Measurements from ENCODE around the gene RND3. TPM values are rescaled to one million over a fixed set of nuclear protein-coding genes. Genes with fewer than 3 reads are reported as not detected.

Gene RND3
- polyA plus RNA-seq, 2 of the 4 experiments (the other 2 are of a cell fraction): 56.8 to 137 TPM

DNA sequence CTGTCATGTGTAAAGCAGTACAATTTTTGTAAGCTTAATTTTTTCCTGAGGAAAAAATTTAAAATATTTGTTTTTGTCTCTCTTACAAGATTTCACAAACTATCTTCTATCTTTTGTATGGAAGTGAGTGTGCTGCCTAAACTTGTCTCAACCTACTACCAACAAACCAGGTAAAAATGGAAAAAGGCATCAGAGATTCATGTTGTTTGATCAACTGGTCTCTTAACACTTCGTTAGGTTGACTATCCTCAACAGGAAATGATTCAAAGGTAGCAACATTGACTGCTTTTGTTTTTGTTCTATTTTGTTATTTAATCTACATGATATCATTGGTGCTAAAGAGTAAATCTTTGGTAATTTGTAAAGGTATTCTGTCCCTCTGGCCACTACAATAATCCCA is 47.7 kb upstream of the RND3 start:
- ChIA-PET POLR2A (no interaction called here), CTCF (no interaction called here)
- peaks cover 4% of the 10 kb centered on the region; the same call in 1 of the 3 replicates for H3K9me3 ChIP-seq
- WGBS (ENCODE audit: missing lambda C conversion rate): 84% methylated on average over 1 of the region's 1 CpG
- H3K4me1 ChIP-seq: peaks cover 19% of the 10 kb centered on the region
- DNase-seq (ENCODE audit: low read depth in 1 of 2, low spot score in 1 of 2): no peak
- peak overlapping the region in 1 of 2 experiments; percentile 22; a peak in 1 of 6 replicates for H3K27ac ChIP-seq
- FAIRE-seq: no peak
- TF ChIP-seq KDM1A (IDR thresholded peaks at IDR 0.05; ENCODE audit: low read depth) (no peak), CBX8 (IDR thresholded peaks at IDR 0.05) (no peak), NFE2L2 (conservative IDR thresholded peaks at IDR 0.05; ENCODE audit: low read length) (no peak), SREBF2 (IDR thresholded peaks at IDR 0.05) (no peak), ZSCAN20 (CRISPR knock-in tag; IDR thresholded peaks at IDR 0.05) (no peak), HDAC2 (IDR thresholded peaks at IDR 0.05) (no peak), GATA3 (IDR thresholded peaks at IDR 0.05; ENCODE audit: borderline replicate concordance) (no peak), BHLHE40 (IDR thresholded peaks at IDR 0.05; ENCODE audit: low read depth, low read length) (no peak), POLR2A (IDR thresholded peaks at IDR 0.05; ENCODE audit: low read length) (no peak), FOXS1 (CRISPR knock-in tag; IDR thresholded peaks at IDR 0.05) (no peak), EHF (CRISPR knock-in tag; IDR thresholded peaks at IDR 0.05) (no peak), MAZ (IDR thresholded peaks at IDR 0.05; ENCODE audit: borderline replicate concordance, low read depth, low read length) (no peak), CEBPB (IDR thresholded peaks at IDR 0.05) (no peak), ESRRA (IDR thresholded peaks at IDR 0.05; ENCODE audit: borderline replicate concordance, low read length) (no peak)
- TF ChIP-seq, protein P1, sequence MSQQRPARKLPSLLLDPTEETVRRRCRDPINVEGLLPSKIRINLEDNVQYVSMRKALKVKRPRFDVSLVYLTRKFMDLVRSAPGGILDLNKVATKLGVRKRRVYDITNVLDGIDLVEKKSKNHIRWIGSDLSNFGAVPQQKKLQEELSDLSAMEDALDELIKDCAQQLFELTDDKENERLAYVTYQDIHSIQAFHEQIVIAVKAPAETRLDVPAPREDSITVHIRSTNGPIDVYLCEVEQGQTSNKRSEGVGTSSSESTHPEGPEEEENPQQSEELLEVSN (IDR thresholded peaks at IDR 0.05; ENCODE audit: borderline replicate concordance, low read depth): no peak
- no peak overlapping the region for H3K4me2 ChIP-seq
- no peak overlapping the region for H3K4me3 ChIP-seq
- no peak for ATAC-seq

DNA sequence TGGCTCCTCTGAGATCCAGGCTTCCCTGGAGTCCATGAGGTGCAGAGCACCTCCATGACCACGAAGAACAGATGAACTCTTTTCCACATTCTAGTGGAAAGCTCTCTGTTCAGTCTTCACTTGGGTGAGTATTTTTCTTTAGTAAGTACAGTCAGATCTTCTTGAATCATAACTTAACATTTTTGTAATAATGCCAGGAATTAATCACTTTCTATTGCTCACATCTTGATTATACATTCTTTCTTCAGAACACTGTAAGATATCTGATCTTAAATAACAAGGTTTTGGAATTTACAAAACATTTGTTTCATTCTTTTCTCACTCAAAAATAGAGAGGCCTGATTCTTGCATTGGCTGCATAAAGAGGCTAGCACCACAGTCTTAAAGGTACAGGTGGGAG is 45.4 kb upstream of the RND3 start:
- ChIA-PET POLR2A (no interaction called here), CTCF (no interaction called here)
- no peak for ATAC-seq
- TF ChIP-seq JUNB (IDR thresholded peaks at IDR 0.05) (no peak), HOXB13 (CRISPR knock-in tag; IDR thresholded peaks at IDR 0.05; ENCODE audit: low read depth) (no peak), HEYL (CRISPR knock-in tag; IDR thresholded peaks at IDR 0.05) (no peak), PHF8 (IDR thresholded peaks at IDR 0.05; ENCODE audit: borderline replicate concordance, low read depth) (no peak), POLR2AphosphoS2 (conservative IDR thresholded peaks at IDR 0.05; ENCODE audit: low read length) (no peak), POLR2A (IDR thresholded peaks at IDR 0.05; ENCODE audit: low read length) (no peak), RFX5 (IDR thresholded peaks at IDR 0.05) (no peak), FOSB (CRISPR knock-in tag; IDR thresholded peaks at IDR 0.05) (no peak), NPAS2 (CRISPR knock-in tag; IDR thresholded peaks at IDR 0.05; ENCODE audit: borderline replicate concordance) (no peak), SMC3 (IDR thresholded peaks at IDR 0.05) (no peak), CEBPB (IDR thresholded peaks at IDR 0.05) (no peak), HOXB5 (CRISPR knock-in tag; IDR thresholded peaks at IDR 0.05) (no peak), RCOR1 (IDR thresholded peaks at IDR 0.05; ENCODE audit: low read depth, low read length) (no peak), KDM1A (IDR thresholded peaks at IDR 0.05; ENCODE audit: low read depth) (no peak)
- TF ChIP-seq, protein P2, sequence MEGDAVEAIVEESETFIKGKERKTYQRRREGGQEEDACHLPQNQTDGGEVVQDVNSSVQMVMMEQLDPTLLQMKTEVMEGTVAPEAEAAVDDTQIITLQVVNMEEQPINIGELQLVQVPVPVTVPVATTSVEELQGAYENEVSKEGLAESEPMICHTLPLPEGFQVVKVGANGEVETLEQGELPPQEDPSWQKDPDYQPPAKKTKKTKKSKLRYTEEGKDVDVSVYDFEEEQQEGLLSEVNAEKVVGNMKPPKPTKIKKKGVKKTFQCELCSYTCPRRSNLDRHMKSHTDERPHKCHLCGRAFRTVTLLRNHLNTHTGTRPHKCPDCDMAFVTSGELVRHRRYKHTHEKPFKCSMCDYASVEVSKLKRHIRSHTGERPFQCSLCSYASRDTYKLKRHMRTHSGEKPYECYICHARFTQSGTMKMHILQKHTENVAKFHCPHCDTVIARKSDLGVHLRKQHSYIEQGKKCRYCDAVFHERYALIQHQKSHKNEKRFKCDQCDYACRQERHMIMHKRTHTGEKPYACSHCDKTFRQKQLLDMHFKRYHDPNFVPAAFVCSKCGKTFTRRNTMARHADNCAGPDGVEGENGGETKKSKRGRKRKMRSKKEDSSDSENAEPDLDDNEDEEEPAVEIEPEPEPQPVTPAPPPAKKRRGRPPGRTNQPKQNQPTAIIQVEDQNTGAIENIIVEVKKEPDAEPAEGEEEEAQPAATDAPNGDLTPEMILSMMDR (IDR thresholded peaks at IDR 0.05): no peak
- TF ChIP-seq, protein P3, sequence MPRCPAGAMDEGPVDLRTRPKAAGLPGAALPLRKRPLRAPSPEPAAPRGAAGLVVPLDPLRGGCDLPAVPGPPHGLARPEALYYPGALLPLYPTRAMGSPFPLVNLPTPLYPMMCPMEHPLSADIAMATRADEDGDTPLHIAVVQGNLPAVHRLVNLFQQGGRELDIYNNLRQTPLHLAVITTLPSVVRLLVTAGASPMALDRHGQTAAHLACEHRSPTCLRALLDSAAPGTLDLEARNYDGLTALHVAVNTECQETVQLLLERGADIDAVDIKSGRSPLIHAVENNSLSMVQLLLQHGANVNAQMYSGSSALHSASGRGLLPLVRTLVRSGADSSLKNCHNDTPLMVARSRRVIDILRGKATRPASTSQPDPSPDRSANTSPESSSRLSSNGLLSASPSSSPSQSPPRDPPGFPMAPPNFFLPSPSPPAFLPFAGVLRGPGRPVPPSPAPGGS (IDR thresholded peaks at IDR 0.05): no peak
- H3K9me3 ChIP-seq: peaks cover 4% of the 10 kb centered on the region; the same call in 1 of the 3 replicates
- no peak for FAIRE-seq
- DNase-seq (ENCODE audit: low read depth in 1 of 2, low spot score in 1 of 2): no peak
- H3K4me2 ChIP-seq: no peak overlapping the region
- 26% methylated on average over 1 of the region's 1 CpG for WGBS (ENCODE audit: missing lambda C conversion rate)
- peak overlapping the region in 1 of 2 experiments; percentile 63; a peak in 4 of 6 replicates for H3K27ac ChIP-seq
- peaks cover 42% of the 10 kb centered on the region for H3K4me1 ChIP-seq
- no peak overlapping the region for H3K4me3 ChIP-seq
